Caki2 (cell line): ENCODE results near the gene LIMS3. TPM values are rescaled to one million over a fixed set of nuclear protein-coding genes. Genes with fewer than 3 reads are reported as not detected.
"Not testable (repeated sequence)": the region's sequence is repeated elsewhere in the genome, so short reads cannot be mapped to it uniquely, and the experiment has no call there.

Source experiments
- DNase-seq: peaks from one replicate; pipeline ENCODE4 v3.0.0-alpha.2; 2015; ENCODE audit warnings: low read depth
- in situ Hi-C: cut with HindIII; loops from 2 replicates; pipeline ENCODE4 v1.10.0; 2016; ENCODE audit warnings: low sequenced_read_pairs, low pct_unique_long_range_greater_than_20kb, mixed read lengths
- total RNA-seq: library from RNA; depleted of rRNA; stranded (reverse); fragments of >200 nt; shearing (Covaris generic); gene quantifications from 2 replicates; pipeline ENCODE4 v1.2.3, GENCODE V29; 2014; ENCODE audit warnings: low replicate concordance

The LIMS3 gene
- total RNA-seq, 1 experiment from 2014 or later = 0.91 TPM

- DNase-seq, in situ Hi-C loops: not testable (repeated sequence)
These were observed 21.7 kb downstream of the LIMS3 start for GRCh38 chr2:109920162-109920561.

DNA sequence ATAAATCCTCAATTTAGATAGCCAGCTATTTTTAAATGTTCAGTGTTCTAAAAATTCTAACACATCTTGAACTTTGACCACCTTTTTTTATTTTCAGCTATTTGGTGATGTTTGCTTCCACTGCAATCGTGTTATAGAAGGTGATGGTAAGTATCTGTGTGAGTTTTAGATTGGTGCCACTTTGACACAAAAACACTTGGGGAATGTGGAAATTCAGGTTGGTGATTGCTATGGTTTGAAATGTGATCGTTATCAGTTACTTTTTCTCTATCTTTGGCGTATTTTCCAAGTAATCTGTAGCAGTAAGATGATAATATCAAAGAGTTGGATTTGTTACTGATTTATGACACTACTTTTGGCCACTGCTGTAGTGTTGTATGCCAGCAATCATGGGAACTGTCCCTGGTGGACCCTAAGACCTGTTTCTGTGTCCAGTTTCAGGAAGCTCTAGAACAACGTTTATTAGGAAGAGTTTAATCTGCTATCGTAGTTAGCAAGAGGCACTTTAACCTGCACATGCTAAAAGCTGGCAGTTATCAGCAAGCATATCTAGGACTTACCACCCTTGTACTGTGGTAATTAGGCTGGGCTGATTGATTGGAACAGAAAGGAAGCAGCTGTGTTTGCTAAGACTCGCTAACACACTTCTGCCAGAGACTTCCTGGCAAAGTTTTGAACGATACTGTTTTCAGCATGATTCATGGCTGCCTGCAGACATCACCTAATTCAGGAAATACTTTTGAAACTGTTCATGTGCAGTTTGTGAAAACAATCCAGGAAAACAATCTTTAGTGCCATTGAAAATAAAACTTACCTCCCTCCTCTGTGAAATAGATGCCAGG is 23.3 kb downstream of the LIMS3 start:
- in situ Hi-C loops, DNase-seq: not testable (repeated sequence)

- DNase-seq, in situ Hi-C loops: not testable (repeated sequence)
These were observed 26.0 kb downstream of the LIMS3 start for GRCh38 chr2:109924481-109924880.

DNA sequence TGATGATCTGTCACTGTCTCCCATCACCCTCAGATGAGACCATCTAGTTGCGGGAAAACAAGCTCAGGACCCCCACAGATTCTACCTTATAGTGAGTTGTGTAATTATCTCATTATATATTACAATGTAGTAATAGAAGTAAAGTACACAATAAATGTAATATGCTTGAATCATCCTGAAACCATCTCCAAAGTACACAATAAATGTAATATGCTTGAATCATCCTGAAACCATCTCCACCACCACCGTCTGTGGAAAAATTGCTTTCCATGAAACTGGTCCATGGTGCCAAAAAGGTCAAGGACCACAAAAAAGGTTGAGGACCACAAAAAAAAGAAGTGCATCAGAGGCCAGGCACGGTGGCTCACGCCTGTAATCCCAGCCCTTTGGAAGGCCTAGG is 29.3 kb downstream of the LIMS3 start:
- DNase-seq, in situ Hi-C loops: not testable (repeated sequence)

- DNase-seq, in situ Hi-C loops: not testable (repeated sequence)
These were observed 30.7 kb downstream of the LIMS3 start for GRCh38 chr2:109929222-109929621.

GRCh38 chr2:109936534-109936933 is 38.0 kb downstream of the LIMS3 start:
- in situ Hi-C loops, DNase-seq: not testable (repeated sequence)

- in situ Hi-C loops = not testable (repeated sequence)
These were observed 46.9 kb downstream of the LIMS3 start for GRCh38 chr2:109945362-109945761.

DNA sequence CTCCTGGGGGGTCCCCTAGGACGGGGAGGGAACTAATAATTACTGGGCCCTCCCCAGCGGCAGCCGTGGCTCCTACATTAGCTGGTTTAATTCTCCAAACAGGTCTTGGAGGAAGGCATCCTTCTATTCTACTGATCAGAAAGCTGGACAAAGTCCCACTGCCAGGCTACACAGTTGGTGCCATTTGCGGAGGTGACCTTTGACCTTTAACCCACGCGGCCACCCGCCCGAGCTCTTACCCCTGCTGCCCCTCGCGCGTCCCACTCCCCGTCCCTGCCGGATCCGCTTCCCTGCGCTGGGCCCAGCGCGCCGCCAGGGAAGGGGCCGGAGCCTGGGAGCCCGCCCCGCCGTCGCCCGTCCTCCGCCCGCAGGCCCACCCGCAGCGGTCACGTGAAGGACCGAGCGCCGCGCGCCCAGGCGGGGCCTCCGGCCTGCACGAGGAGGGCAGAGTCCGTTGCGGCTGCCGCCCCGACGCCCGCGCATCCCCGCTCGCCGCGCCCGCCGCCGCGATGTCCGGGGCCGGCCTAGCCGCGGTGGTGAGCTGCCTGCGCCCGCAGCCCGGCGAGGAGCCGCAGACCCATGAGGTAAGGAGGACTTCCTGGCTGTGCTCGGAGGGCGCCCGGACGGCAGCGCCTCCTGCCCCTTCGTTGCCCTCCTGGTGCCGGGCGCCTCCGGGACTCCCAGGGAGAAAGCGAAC is 48.9 kb downstream of the LIMS3 start:
- in situ Hi-C loops, DNase-seq: not testable (repeated sequence)

More at GRCh38 chr2:109945362-109945761, 46.9 kb downstream of the LIMS3 start:
- not testable (repeated sequence) for DNase-seq

DNA sequence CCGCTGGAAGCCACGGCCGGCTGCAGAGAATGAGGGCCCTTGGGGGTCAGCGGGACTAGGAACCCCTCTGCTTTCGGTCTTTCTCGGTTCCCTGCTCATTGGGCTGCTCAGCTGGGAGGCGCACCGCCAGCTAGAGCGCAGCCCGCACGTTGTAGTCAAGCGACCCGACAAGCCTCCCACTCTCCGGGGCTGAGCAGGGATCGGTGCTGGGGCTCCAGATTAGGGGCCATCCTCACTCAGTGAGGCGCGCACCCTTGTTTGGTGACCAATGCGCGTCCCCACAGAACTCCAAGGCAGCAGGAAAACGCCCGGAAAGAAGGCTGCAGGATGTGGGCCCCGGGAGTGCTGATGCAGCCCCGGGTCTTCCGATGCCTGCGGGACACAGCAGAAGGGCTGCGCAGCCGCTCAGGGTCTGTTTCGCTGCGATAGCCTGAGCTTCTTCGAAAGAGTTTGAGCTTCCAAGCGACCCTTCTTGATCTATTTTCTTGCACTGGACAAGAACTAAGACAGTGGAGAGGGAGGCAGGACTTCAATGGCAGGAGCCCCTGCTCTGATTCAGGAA is 49.6 kb downstream of the LIMS3 start:
- in situ Hi-C loops, DNase-seq: not testable (repeated sequence)

GRCh38 chr2:109950146-109950843 is 51.8 kb downstream of the LIMS3 start:
- in situ Hi-C loops, DNase-seq: not testable (repeated sequence)

- in situ Hi-C loops = not testable (repeated sequence)
These were observed 65.5 kb downstream of the LIMS3 start for GRCh38 chr2:109963942-109964341.

DNA sequence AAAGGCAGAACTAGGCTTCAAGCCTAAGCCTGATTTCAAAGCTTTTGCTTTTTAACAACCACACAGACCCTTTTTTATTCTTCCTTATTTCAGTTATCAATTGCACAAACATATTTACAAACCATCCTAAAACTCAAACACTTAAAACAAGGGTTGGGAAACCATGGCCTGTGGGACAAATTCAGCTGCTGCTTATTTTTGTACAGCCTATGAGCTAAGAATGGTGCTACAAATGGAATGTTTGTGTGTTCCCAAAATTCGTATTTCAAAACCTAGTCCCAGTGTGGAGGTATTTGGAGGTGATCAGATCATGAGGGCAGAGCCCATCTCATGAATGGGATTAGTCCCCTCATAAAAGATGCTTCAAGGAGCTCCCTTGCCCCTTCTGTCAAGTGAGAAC is 67.0 kb downstream of the LIMS3 start:
- DNase-seq, in situ Hi-C loops: not testable (repeated sequence)

More at GRCh38 chr2:109963942-109964341, 65.5 kb downstream of the LIMS3 start:
- DNase-seq = not testable (repeated sequence)

- DNase-seq, in situ Hi-C loops: not testable (repeated sequence)
These were observed 67.7 kb downstream of the LIMS3 start for GRCh38 chr2:109966107-109966736.

- DNase-seq, in situ Hi-C loops: not testable (repeated sequence)
These were observed 68.4 kb downstream of the LIMS3 start for GRCh38 chr2:109966858-109967257.

DNA sequence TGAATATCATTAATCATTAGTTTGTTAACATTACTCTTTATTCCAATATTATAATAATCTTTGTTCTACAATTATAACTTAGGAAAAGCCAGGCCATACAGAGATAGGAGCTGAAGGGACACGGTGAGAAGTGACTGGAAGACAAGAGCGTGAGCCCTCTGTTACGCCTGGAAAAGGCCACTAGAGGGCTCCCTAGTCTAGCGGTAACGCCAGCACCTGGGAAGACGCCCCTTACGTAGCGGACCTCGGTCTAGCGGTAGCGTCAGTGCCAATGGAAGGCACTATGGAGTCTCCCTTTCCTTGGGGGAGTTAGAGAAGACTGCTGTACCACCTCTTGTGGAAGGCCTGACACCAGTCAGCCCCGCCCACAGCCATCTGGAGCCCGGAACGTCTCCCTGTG is 71.4 kb downstream of the LIMS3 start:
- in situ Hi-C loops, DNase-seq: not testable (repeated sequence)

- in situ Hi-C loops = not testable (repeated sequence)
These were observed 73.2 kb downstream of the LIMS3 start for GRCh38 chr2:109971710-109972109.

More at GRCh38 chr2:109971710-109972109, 73.2 kb downstream of the LIMS3 start:
- not testable (repeated sequence) for DNase-seq
